NT2/D1 (cell line): ENCODE data around the gene SIAH1.

Source experiments
- YY1 ChIP-seq: IDR thresholded peaks from 2 replicates; pipeline ENCODE4 v1.6.1; 2011; ENCODE audit not compliant: insufficient read length, insufficient read depth
- ZNF274 ChIP-seq: IDR thresholded peaks from 2 replicates; pipeline ENCODE4 v1.6.1; 2011; ENCODE audit warnings: mild to moderate bottlenecking, low read depth, low read length

DNA sequence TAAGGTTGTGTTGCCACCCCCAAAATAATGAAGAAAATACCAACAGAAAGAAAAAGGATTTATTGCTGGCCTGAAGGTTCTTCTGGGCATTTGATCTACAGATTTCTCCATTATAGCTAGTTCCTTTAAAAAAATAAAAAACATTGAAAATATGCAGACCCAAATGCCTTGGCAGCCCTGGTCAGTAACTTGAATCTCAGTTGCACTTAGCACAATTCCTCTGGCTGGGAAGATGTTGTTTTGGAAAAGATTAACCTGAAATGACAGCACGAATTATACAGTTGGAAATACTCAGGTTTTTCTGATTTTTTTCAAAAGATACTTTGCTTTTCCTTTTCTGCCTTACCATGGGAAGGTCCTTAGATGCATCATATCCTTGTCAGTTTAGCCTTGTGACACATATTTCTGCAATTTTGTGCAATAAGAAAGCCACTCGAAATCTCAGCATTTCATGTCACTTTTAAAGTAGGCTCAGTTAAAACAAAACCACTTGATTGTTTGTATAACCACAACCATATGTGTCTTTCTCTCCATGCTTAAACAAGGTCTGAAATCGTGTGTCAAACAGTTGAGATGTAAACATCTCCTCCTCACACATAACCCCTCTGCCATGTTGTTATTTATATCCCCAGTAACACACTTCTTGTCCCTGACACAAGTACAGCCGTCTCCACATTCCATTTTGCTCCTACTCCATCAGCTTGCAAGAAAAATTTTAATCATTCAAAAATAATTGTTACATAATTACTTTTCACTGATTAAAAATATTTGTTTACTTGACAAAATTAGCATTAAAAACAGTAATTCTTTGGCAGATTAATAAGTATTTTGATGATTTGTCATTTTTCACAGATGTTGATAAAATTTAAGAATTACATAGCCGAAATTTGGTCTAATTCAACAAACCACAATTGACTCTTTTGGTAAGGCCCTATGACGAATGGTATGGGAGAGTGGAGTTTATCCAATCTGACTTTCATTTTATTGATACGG lies 61.1 kb downstream of the SIAH1 start:
- TF ChIP-seq ZNF274 (no peak), YY1 (no peak)
